ENCODE data around the gene ZBTB26. TPM values are rescaled to one million over a fixed set of nuclear protein-coding genes. Genes with fewer than 3 reads are reported as not detected.

The ZBTB26 gene
- 3.0 and 6.4 TPM in 2 replicates for total RNA-seq (2014; rRNA removed; shearing (Covaris generic))

GRCh38 chr9:122931226-122932121 is at the start of gene ZBTB26:
Gene ZBTB26 (minus strand): TSS chr9:122931512. CDS start chr9:122919934, 11,578 bp downstream.
- peak; percentile 98 for DNase-seq (ENCODE audit: low read depth)

- no peak for DNase-seq (ENCODE audit: low read depth)
Observed at GRCh38 chr9:122978601-122979000, 47.3 kb upstream of the ZBTB26 start.

GRCh38 chr9:122975196-122975595 is 43.9 kb upstream of the ZBTB26 start:
- DNase-seq (ENCODE audit: low read depth): no peak

- DNase-seq (ENCODE audit: low read depth): no peak
Observed at GRCh38 chr9:122961139-122961538, 29.8 kb upstream of the ZBTB26 start.

GRCh38 chr9:122955961-122956360 is 24.6 kb upstream of the ZBTB26 start:
- no peak for DNase-seq (ENCODE audit: low read depth)

- DNase-seq (ENCODE audit: low read depth): no peak
Observed at GRCh38 chr9:122954253-122954691, 23.0 kb upstream of the ZBTB26 start.

GRCh38 chr9:122951056-122951455 is 19.7 kb upstream of the ZBTB26 start:
- no peak for DNase-seq (ENCODE audit: low read depth)

GRCh38 chr9:122950263-122950662 is 19.0 kb upstream of the ZBTB26 start:
- DNase-seq (ENCODE audit: low read depth): no peak

- no peak for DNase-seq (ENCODE audit: low read depth)
Observed at GRCh38 chr9:122949696-122950095, 18.4 kb upstream of the ZBTB26 start.

GRCh38 chr9:122948313-122948712 is 17.0 kb upstream of the ZBTB26 start:
- DNase-seq (ENCODE audit: low read depth): no peak

GRCh38 chr9:122946461-122947005 is 15.2 kb upstream of the ZBTB26 start:
- no peak for DNase-seq (ENCODE audit: low read depth)

- DNase-seq (ENCODE audit: low read depth): no peak
Observed at GRCh38 chr9:122944960-122945888, 13.9 kb upstream of the ZBTB26 start.

GRCh38 chr9:122941582-122942234 is 10.4 kb upstream of the ZBTB26 start:
- DNase-seq (ENCODE audit: low read depth): peak; percentile 30

- DNase-seq (ENCODE audit: low read depth): peak; percentile 99
Observed at GRCh38 chr9:122940749-122941581, 9.7 kb upstream of the ZBTB26 start, which contains the start of gene RABGAP1. Gene RABGAP1 (plus strand): TSS chr9:122941020. CDS start chr9:122957060, 16,040 bp downstream.

- DNase-seq (ENCODE audit: low read depth): no peak
Observed at GRCh38 chr9:122940454-122940748, 9.1 kb upstream of the ZBTB26 start.

- no peak for DNase-seq (ENCODE audit: low read depth)
Observed at GRCh38 chr9:122939601-122940000, 8.3 kb upstream of the ZBTB26 start.

GRCh38 chr9:122936883-122937282 is 5.6 kb upstream of the ZBTB26 start:
- no peak for DNase-seq (ENCODE audit: low read depth)

GRCh38 chr9:122936464-122936863 is 5.2 kb upstream of the ZBTB26 start:
- DNase-seq (ENCODE audit: low read depth): no peak

GRCh38 chr9:122930541-122931225 is 629 bp downstream of the ZBTB26 start:
- no peak for DNase-seq (ENCODE audit: low read depth)

- no peak for DNase-seq (ENCODE audit: low read depth)
Observed at GRCh38 chr9:122929796-122930354, 1.4 kb downstream of the ZBTB26 start.

All from Daoy (cell line).